Measurements from ENCODE around the gene DHRS9. TPM values are rescaled to one million over a fixed set of nuclear protein-coding genes. Genes with fewer than 3 reads are reported as not detected.

The DHRS9 gene
- total and polyA plus RNA-seq, 2 experiments from 2014 or later, result not detected

- Mint-ChIP-seq H3K36me3 (ENCODE audit: low read depth) (no peaks in the 10 kb centered on the region), H3K9me3 (no peaks in the 10 kb centered on the region; the same call in 2 of the 3 replicates), H3K4me3 (no peak overlapping the region), H3K27me3 (ENCODE audit: insufficient read depth, low read depth, poor library complexity) (no peaks in the 10 kb centered on the region), H3K27ac (no peak overlapping the region), H3K4me1 (peaks cover 10% of the 10 kb centered on the region; the same call in 2 of the 3 replicates)
- Histone ChIP-seq H3K9me2 (ENCODE audit: insufficient read depth) (no peaks in the 10 kb centered on the region), H3K4me2 (no peak overlapping the region), H2AFZ (no peak overlapping the region), H3K4me3 (no peak overlapping the region), H3K36me3 (ENCODE audit: insufficient read depth) (no peaks in the 10 kb centered on the region), H3F3A (replicated peaks; ENCODE audit: low read depth) (no peaks in the 10 kb centered on the region), H3K27me3 (ENCODE audit: insufficient read depth) (no peaks in the 10 kb centered on the region), H3K79me2 (replicated peaks; ENCODE audit: insufficient read depth) (no peaks in the 10 kb centered on the region), H3K4me1 (ENCODE audit: insufficient read depth) (no peaks in the 10 kb centered on the region), H4K20me1 (replicated peaks; ENCODE audit: insufficient read depth) (no peaks in the 10 kb centered on the region), H3K27ac (ENCODE audit: low read depth) (no peak overlapping the region)
- ATAC-seq (no peak), DNase-seq (ENCODE audit: low spot score) (no peak)
- TF ChIP-seq CREB1 (CRISPR knock-in tag; IDR thresholded peaks at IDR 0.05; ENCODE audit: low read depth) (no peak), EZH2 (IDR thresholded peaks at IDR 0.05; ENCODE audit: low read depth, unreplicated experiment) (no peak), ZNF114 (CRISPR knock-in tag; IDR thresholded peaks at IDR 0.05) (no peak), STAT1 (IDR thresholded peaks at IDR 0.05; ENCODE audit: unreplicated experiment) (no peak), ETS1 (IDR thresholded peaks at IDR 0.05) (no peak), NANOG (IDR thresholded peaks at IDR 0.05; ENCODE audit: borderline replicate concordance) (no peak), ZNF331 (CRISPR knock-in tag; IDR thresholded peaks at IDR 0.05; ENCODE audit: low read depth) (no peak)
- TF ChIP-seq, protein P1, sequence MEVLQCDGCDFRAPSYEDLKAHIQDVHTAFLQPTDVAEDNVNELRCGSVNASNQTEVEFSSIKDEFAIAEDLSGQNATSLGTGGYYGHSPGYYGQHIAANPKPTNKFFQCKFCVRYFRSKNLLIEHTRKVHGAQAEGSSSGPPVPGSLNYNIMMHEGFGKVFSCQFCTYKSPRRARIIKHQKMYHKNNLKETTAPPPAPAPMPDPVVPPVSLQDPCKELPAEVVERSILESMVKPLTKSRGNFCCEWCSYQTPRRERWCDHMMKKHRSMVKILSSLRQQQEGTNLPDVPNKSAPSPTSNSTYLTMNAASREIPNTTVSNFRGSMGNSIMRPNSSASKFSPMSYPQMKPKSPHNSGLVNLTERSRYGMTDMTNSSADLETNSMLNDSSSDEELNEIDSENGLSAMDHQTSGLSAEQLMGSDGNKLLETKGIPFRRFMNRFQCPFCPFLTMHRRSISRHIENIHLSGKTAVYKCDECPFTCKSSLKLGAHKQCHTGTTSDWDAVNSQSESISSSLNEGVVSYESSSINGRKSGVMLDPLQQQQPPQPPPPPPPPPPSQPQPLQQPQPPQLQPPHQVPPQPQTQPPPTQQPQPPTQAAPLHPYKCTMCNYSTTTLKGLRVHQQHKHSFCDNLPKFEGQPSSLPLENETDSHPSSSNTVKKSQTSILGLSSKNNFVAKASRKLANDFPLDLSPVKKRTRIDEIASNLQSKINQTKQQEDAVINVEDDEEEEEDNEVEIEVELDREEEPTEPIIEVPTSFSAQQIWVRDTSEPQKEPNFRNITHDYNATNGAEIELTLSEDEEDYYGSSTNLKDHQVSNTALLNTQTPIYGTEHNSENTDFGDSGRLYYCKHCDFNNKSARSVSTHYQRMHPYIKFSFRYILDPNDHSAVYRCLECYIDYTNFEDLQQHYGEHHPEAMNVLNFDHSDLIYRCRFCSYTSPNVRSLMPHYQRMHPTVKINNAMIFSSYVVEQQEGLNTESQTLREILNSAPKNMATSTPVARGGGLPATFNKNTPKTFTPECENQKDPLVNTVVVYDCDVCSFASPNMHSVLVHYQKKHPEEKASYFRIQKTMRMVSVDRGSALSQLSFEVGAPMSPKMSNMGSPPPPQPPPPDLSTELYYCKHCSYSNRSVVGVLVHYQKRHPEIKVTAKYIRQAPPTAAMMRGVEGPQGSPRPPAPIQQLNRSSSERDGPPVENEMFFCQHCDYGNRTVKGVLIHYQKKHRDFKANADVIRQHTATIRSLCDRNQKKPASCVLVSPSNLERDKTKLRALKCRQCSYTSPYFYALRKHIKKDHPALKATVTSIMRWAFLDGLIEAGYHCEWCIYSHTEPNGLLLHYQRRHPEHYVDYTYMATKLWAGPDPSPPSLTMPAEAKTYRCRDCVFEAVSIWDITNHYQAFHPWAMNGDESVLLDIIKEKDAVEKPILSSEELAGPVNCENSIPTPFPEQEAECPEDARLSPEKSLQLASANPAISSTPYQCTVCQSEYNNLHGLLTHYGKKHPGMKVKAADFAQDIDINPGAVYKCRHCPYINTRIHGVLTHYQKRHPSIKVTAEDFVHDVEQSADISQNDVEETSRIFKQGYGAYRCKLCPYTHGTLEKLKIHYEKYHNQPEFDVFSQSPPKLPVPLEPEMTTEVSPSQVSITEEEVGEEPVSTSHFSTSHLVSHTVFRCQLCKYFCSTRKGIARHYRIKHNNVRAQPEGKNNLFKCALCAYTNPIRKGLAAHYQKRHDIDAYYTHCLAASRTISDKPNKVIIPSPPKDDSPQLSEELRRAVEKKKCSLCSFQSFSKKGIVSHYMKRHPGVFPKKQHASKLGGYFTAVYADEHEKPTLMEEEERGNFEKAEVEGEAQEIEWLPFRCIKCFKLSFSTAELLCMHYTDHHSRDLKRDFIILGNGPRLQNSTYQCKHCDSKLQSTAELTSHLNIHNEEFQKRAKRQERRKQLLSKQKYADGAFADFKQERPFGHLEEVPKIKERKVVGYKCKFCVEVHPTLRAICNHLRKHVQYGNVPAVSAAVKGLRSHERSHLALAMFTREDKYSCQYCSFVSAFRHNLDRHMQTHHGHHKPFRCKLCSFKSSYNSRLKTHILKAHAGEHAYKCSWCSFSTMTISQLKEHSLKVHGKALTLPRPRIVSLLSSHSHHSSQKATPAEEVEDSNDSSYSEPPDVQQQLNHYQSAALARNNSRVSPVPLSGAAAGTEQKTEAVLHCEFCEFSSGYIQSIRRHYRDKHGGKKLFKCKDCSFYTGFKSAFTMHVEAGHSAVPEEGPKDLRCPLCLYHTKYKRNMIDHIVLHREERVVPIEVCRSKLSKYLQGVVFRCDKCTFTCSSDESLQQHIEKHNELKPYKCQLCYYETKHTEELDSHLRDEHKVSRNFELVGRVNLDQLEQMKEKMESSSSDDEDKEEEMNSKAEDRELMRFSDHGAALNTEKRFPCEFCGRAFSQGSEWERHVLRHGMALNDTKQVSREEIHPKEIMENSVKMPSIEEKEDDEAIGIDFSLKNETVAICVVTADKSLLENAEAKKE (CRISPR knock-in tag; IDR thresholded peaks at IDR 0.05), result no peak
Measured at GRCh38 chr2:169027234-169027633, 42.1 kb upstream of the DHRS9 start.
